H1 (cell line): Measurements from ENCODE around the gene HDGFL3. TPM values are rescaled to one million over a fixed set of nuclear protein-coding genes. Genes with fewer than 3 reads are reported as not detected.
A peak's percentile ranks its signal among the peaks of the same experiment; 100 is the strongest.

Source experiments
- CTCF ChIA-PET: fragments of 300-600 bp; sonication (Branson Sonifier 250); formaldehyde crosslinking; loops from one replicate; lab custom pipeline; 2021; ENCODE audit not compliant: partially characterized antibody; lab: Charles Lee
- POLR2A ChIA-PET: fragments of 300-600 bp; sonication (Branson Sonifier 250); formaldehyde crosslinking; loops from one replicate; lab custom pipeline; 2021; ENCODE audit warnings: inconsistent platforms; ENCODE audit not compliant: partially characterized antibody; lab: Charles Lee
- DNase-seq, 2 experiments: peaks; one replicate each; pipeline versions ENCODE4 v3.0.0 to v3.0.0-alpha.2; 2010 to 2022; ENCODE audit warnings: low spot score in 2 of 2, low read depth in 1 of 2, mixed read lengths in 1 of 2
- FAIRE-seq: peaks from 2 replicates; lab custom pipeline; 2011; peaks lifted over from hg19 to GRCh38; lab: Jason Lieb, UNC
- H2AFZ ChIP-seq: 2 replicates; pipeline ENCODE4 v1.8.1; 2012; ENCODE audit warnings: low read length, inconsistent platforms
- H2AK5ac ChIP-seq: 2 replicates; pipeline ENCODE4 v1.6.1; 2013; ENCODE audit warnings: low read depth, low read length
- H2BK120ac ChIP-seq: replicated peaks from 2 replicates; pipeline ENCODE3; 2013; ENCODE audit warnings: low read depth, low read length, inconsistent platforms
- H2BK12ac ChIP-seq: 2 replicates; pipeline ENCODE4 v1.6.1; 2013; ENCODE audit warnings: low read depth, low read length
- H2BK15ac ChIP-seq: 2 replicates; pipeline ENCODE4 v1.6.1; 2013; ENCODE audit warnings: low read length
- H2BK20ac ChIP-seq: 2 replicates; pipeline ENCODE4 v1.6.1; 2013; ENCODE audit warnings: low read length
- H2BK5ac ChIP-seq: 2 replicates; pipeline ENCODE4 v1.6.1; 2013; ENCODE audit warnings: low read depth, low read length
- H3K14ac ChIP-seq: 2 replicates; pipeline ENCODE4 v1.6.1; 2013; ENCODE audit warnings: inconsistent platforms; ENCODE audit not compliant: insufficient read length
- H3K18ac ChIP-seq: 2 replicates; pipeline ENCODE4 v1.6.1; 2013; ENCODE audit warnings: low read length; ENCODE audit errors: extremely low read depth
- H3K23ac ChIP-seq: 2 replicates; pipeline ENCODE4 v1.6.1; 2013; ENCODE audit warnings: inconsistent platforms; ENCODE audit not compliant: insufficient read length
- H3K23me2 ChIP-seq: 2 replicates; pipeline ENCODE4 v1.6.1; 2013; ENCODE audit warnings: low read depth, low read length
- H3K27ac ChIP-seq: 2 replicates; pipeline ENCODE4 v1.6.1; 2011; ENCODE audit warnings: low read depth, low read length, inconsistent platforms
- H3K27me3 ChIP-seq, 4 experiments: replicated peaks in 1 of 4; 1 replicate in 1 of 4; 2 replicates in 3 of 4; pipeline versions ENCODE4 v1.6.1 to v1.8.1; 2011 to 2013; ENCODE audit warnings: low read length in 3 of 4, mild to moderate bottlenecking in 3 of 4, inconsistent platforms in 2 of 4, mixed read lengths in 2 of 4, moderate library complexity in 1 of 4; ENCODE audit not compliant: control insufficient read depth in 3 of 4, insufficient read depth in 3 of 4; ENCODE audit errors: extremely low read depth in 1 of 4
- H3K36me3 ChIP-seq, 4 experiments: 2 replicates each; pipeline versions ENCODE4 v1.6.1 to v1.8.1; 2011 to 2013; ENCODE audit warnings: mild to moderate bottlenecking in 4 of 4, low read length in 3 of 4, moderate library complexity in 2 of 4, control low read depth in 1 of 4, inconsistent platforms in 1 of 4; ENCODE audit not compliant: insufficient read depth in 4 of 4, control insufficient read depth in 2 of 4
- H3K4ac ChIP-seq: replicated peaks from 2 replicates; pipeline ENCODE3; 2013; ENCODE audit warnings: low read length, low read depth, mixed read lengths, inconsistent platforms; ENCODE audit not compliant: insufficient read length
- H3K4me1 ChIP-seq, 4 experiments: replicated peaks in 1 of 4; 1 replicate in 1 of 4; 2 replicates in 3 of 4; pipeline versions ENCODE4 v1.6.1 to v1.8.1; 2011 to 2013; ENCODE audit warnings: low read length in 3 of 4, inconsistent platforms in 2 of 4, mixed read lengths in 1 of 4; ENCODE audit not compliant: insufficient read depth in 4 of 4, control insufficient read depth in 3 of 4
- H3K4me2 ChIP-seq, 2 experiments: 2 replicates each; pipeline versions ENCODE4 v1.6.1 to v1.8.1; 2011 to 2013; ENCODE audit warnings: low read depth in 2 of 2, low read length in 2 of 2, control low read depth in 1 of 2, inconsistent platforms in 1 of 2, mild to moderate bottlenecking in 1 of 2; ENCODE audit not compliant: insufficient read depth in 1 of 2
- H3K4me3 ChIP-seq, 4 experiments: fragments of 200-600, 300-600 bp in 1 of 4; sonication (generic), shearing (Covaris generic), sonication (Bioruptor Twin) in 1 of 4; 2 replicates each; pipeline versions ENCODE4 v1.5.1 to v1.8.1; 2011 to 2016; ENCODE audit warnings: low read length in 4 of 4, low read depth in 3 of 4, control low read depth in 2 of 4, inconsistent platforms in 2 of 4, mild to moderate bottlenecking in 2 of 4, mixed read lengths in 1 of 4, moderate library complexity in 1 of 4; ENCODE audit not compliant: insufficient read depth in 2 of 4; ENCODE audit errors: extremely low read depth in 1 of 4
- H3K56ac ChIP-seq: replicated peaks from 2 replicates; pipeline ENCODE3; 2013; ENCODE audit warnings: low read depth, mild to moderate bottlenecking, mixed read lengths, low read length, inconsistent platforms; ENCODE audit not compliant: insufficient read length
- H3K79me1 ChIP-seq: 2 replicates; pipeline ENCODE4 v1.6.1; 2013; ENCODE audit warnings: low read depth, low read length, control low read depth
- H3K79me2 ChIP-seq, 2 experiments: 2 replicates each; pipeline versions ENCODE4 v1.6.1 to v1.8.1; 2012 to 2013; ENCODE audit warnings: low read length in 2 of 2, mild to moderate bottlenecking in 2 of 2, inconsistent platforms in 1 of 2; ENCODE audit not compliant: insufficient read depth in 2 of 2, control insufficient read depth in 1 of 2
- H3K9ac ChIP-seq, 4 experiments: replicated peaks in 1 of 4; 1 replicate in 1 of 4; 2 replicates in 3 of 4; pipeline versions ENCODE4 v1.6.1 to v1.8.1; 2011 to 2013; ENCODE audit warnings: low read depth in 3 of 4, low read length in 3 of 4, control low read depth in 2 of 4, mild to moderate bottlenecking in 2 of 4, moderate library complexity in 2 of 4, inconsistent platforms in 1 of 4; ENCODE audit errors: extremely low read depth in 1 of 4
- H3K9me3 ChIP-seq, 2 experiments: 2 replicates each; pipeline versions ENCODE4 v1.6.1 to v1.8.1; 2012 to 2013; ENCODE audit warnings: mild to moderate bottlenecking in 2 of 2, moderate library complexity in 2 of 2, control low read depth in 1 of 2, inconsistent platforms in 1 of 2, low read depth in 1 of 2, low read length in 1 of 2, mixed read lengths in 1 of 2; ENCODE audit not compliant: insufficient read depth in 2 of 2
- H4K20me1 ChIP-seq, 2 experiments: replicated peaks in 1 of 2; 2 replicates each; pipeline versions ENCODE3 to v1.8.1; 2011 to 2013; ENCODE audit warnings: inconsistent platforms in 2 of 2, low read length in 2 of 2, mild to moderate bottlenecking in 1 of 2; ENCODE audit not compliant: insufficient read depth in 2 of 2, control insufficient read depth in 1 of 2
- H4K5ac ChIP-seq: 2 replicates; pipeline ENCODE4 v1.6.1; 2013; ENCODE audit warnings: low read length, low read depth, mixed read lengths, inconsistent platforms; ENCODE audit not compliant: insufficient read length
- H4K8ac ChIP-seq: 2 replicates; pipeline ENCODE4 v1.8.0; 2013; ENCODE audit warnings: mild to moderate bottlenecking, moderate library complexity, low read length, inconsistent platforms; ENCODE audit not compliant: insufficient read depth; ENCODE audit errors: extremely low read depth
- H4K91ac ChIP-seq: replicated peaks from 2 replicates; pipeline ENCODE3; 2013; ENCODE audit warnings: low read length, mixed read lengths, inconsistent platforms; ENCODE audit not compliant: insufficient read length
- BACH1 ChIP-seq: IDR thresholded peaks from 2 replicates; pipeline ENCODE4 v1.6.1; 2012; ENCODE audit warnings: low read length, improper control_type of control experiment
- BCL11A ChIP-seq, 2 experiments: IDR thresholded peaks; one replicate each; pipeline ENCODE4 v1.6.1; 2011; ENCODE audit warnings: low read depth in 2 of 2, low read length in 2 of 2, mild to moderate bottlenecking in 2 of 2
- GTF2F1 ChIP-seq: IDR thresholded peaks from 2 replicates; pipeline ENCODE4 v1.6.1; 2012; ENCODE audit warnings: low read depth, low read length, improper control_type of control experiment, borderline replicate concordance
- HDAC6 ChIP-seq: IDR thresholded peaks from one replicate; pipeline ENCODE4 v1.7.1; 2012; ENCODE audit warnings: low read depth, mild to moderate bottlenecking, inconsistent platforms, low read length, moderate library complexity
- KDM1A ChIP-seq: fragments of 200-600, 300-600 bp; sonication (generic); IDR thresholded peaks from 2 replicates; pipeline ENCODE4 v1.7.1; 2016; ENCODE audit warnings: mild to moderate bottlenecking, low read length, borderline replicate concordance
- PHF8 ChIP-seq: fragments of 200-600 bp; sonication (generic); conservative IDR thresholded peaks from 2 replicates; pipeline ENCODE4 v1.7.1; 2012; ENCODE audit warnings: low read depth, mild to moderate bottlenecking, inconsistent platforms, low read length, moderate library complexity
- POU5F1 ChIP-seq: IDR thresholded peaks from 2 replicates; pipeline ENCODE4 v1.6.1; 2011; ENCODE audit warnings: low read depth, mild to moderate bottlenecking, low read length, moderate library complexity
- RAD21 ChIP-seq, 2 experiments: IDR thresholded peaks in 1 of 2; conservative IDR thresholded peaks in 1 of 2; 2 replicates each; pipeline ENCODE4 v1.6.1; 2011; ENCODE audit warnings: low read depth in 2 of 2, low read length in 2 of 2, improper control_type of control experiment in 1 of 2, inconsistent platforms in 1 of 2, mild to moderate bottlenecking in 1 of 2, moderate library complexity in 1 of 2
- SP1 ChIP-seq: IDR thresholded peaks from 2 replicates; pipeline ENCODE4 v1.6.1; 2011; ENCODE audit warnings: low read depth, low read length
- SP2 ChIP-seq: IDR thresholded peaks from 2 replicates; pipeline ENCODE4 v1.6.1; 2012; ENCODE audit warnings: mild to moderate bottlenecking, low read length, inconsistent platforms
- SP4 ChIP-seq: IDR thresholded peaks from 2 replicates; pipeline ENCODE4 v1.6.1; 2012; ENCODE audit warnings: low read length, inconsistent platforms
- YY1 ChIP-seq: IDR thresholded peaks from 2 replicates; pipeline ENCODE4 v1.6.1; 2011; ENCODE audit warnings: low read depth, mild to moderate bottlenecking, low read length
- WGBS, 2 experiments: shearing (Covaris generic) in 1 of 2; methylation state at CpG; one replicate each; pipeline versions ENCODE4 v1.1.6 to v1.1.7; 2013 to 2015; ENCODE audit warnings: low lambda C conversion rate in 2 of 2, mixed read lengths in 2 of 2, inconsistent platforms in 1 of 2, low coverage in 1 of 2, missing lambda C conversion rate in 1 of 2; ENCODE audit not compliant: insufficient replicate concordance in 2 of 2, insufficient coverage in 1 of 2, insufficient read length in 1 of 2; ENCODE audit errors: extremely low coverage in 1 of 2, missing lambda C conversion rate in 1 of 2; 5-methylcytosine and 5-hydroxymethylcytosine counted together
- polyA plus RNA-seq, 7 experiments: library from polyadenylated mRNA; depleted of rRNA in 3 of 7; stranded (reverse) in 5 of 7; unstranded in 2 of 7; fragments of >200 nt in 5 of 7; fragments of 200-250 nt in 2 of 7; gene quantifications; 1 replicate in 5 of 7; 2 replicates in 1 of 7; 4 replicates in 1 of 7; pipeline versions ENCODE4 v1.2.1 to v1.2.3, GENCODE V29; 2011 to 2013; ENCODE audit warnings: missing spikeins in 2 of 7, mixed read lengths in 2 of 7
- total RNA-seq: library from RNA; stranded (reverse); fragmentation: NEBNext Ultra II Directional; extraction: Animal tissue kit (Norgen Biotek cat#: 25700); gene quantifications from 2 replicates; pipeline ENCODE4 v1.2.1, GENCODE V29; 2021
- TF ChIP-seq, protein P1 (sequence below): IDR thresholded peaks from 2 replicates; pipeline ENCODE4 v1.6.1; 2012; ENCODE audit warnings: inconsistent platforms

The HDGFL3 gene
- total and polyA plus RNA-seq, 2 of the 8 experiments (the other 6 are each of a cell fraction or from before 2014, with no cell fraction given): 14.1 to 149 TPM

GRCh38 chr15:83243634-83244033 is 36.0 kb upstream of the HDGFL3 start:
- Histone ChIP-seq H2BK120ac (no peak overlapping the region), H3K4me2 (no peak overlapping the region), H3K14ac (no peak overlapping the region), H3K79me2 (no peaks in the 10 kb centered on the region), H4K91ac (peak overlapping the region; percentile 65), H3K23ac (no peak overlapping the region), H3K9ac (no peak overlapping the region), H2BK12ac (no peak overlapping the region), H3K18ac (no peak overlapping the region), H3K4me1 (peaks cover 0 to under 1% (median under 1%) of the 10 kb centered on the region in 4 experiments; a peak in 2 of 7 replicates), H3K27me3 (no peaks in the 10 kb centered on the region; a peak in 2 of 7 replicates), H3K9me3 (peaks cover 2 to 7% of the 10 kb centered on the region in 2 experiments; a peak in 2 of 4 replicates), H2AFZ (0 out of 2 replicates have a peak overlapping the region, but pooled peaks have one; percentile 21), H2AK5ac (no peak overlapping the region), H3K79me1 (no peaks in the 10 kb centered on the region), H4K8ac (no peak overlapping the region), H3K4ac (no peak overlapping the region), H2BK20ac (no peak overlapping the region), H3K23me2 (no peaks in the 10 kb centered on the region), H3K56ac (no peak overlapping the region), H3K27ac (no peak overlapping the region), H4K5ac (no peak overlapping the region), H3K36me3 (no peaks in the 10 kb centered on the region), H4K20me1 (no peaks in the 10 kb centered on the region), H2BK5ac (no peak overlapping the region), H2BK15ac (no peak overlapping the region; the same call in 1 of the 2 replicates), H3K4me3 (no peak overlapping the region)
- TF ChIP-seq GTF2F1 (no peak), SP4 (no peak), RAD21 (IDR thresholded peaks at IDR 0.05 in 1 of 2, conservative IDR thresholded peaks at IDR 0.05 in 1 of 2; ENCODE audit: low read depth in 2 of 2, low read length in 2 of 2) (no peak), YY1 (no peak), SP1 (no peak), BCL11A (IDR thresholded peaks at IDR 0.05; ENCODE audit: low read depth in 2 of 2, low read length in 2 of 2) (no peak), SP2 (no peak), KDM1A (no peak), POU5F1 (no peak), HDAC6 (no peak), PHF8 (no peak), BACH1 (no peak)
- TF ChIP-seq, protein P1, sequence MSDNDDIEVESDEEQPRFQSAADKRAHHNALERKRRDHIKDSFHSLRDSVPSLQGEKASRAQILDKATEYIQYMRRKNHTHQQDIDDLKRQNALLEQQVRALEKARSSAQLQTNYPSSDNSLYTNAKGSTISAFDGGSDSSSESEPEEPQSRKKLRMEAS: no peak
- ChIA-PET CTCF (interaction anchor here (0.6 to 10.1 kb wide), 7 partner anchors 129 to 717 kb away, joined by 3 to 262 read pairs (median 3); partner anchors contain the start of gene SH3GL3), POLR2A (no interaction called here)
- 86% methylated on average over 8 of the region's 8 CpGs; no CpG with 5 or more reads in 1 of the 2 experiments for WGBS, 2 experiments
- DNase-seq: no peak
- FAIRE-seq: no peak
